ENCODE data around the gene HSPB1.
"Not testable (repeated sequence)": the region's sequence is repeated elsewhere in the genome, so short reads cannot be mapped to it uniquely, and the experiment has no call there.

HSPB1 gene

GRCh38 chr7:76310102-76310957 is 7.9 kb downstream of the HSPB1 start:
- DNase-seq, result peak; percentile 47

- DNase-seq, result not testable (repeated sequence)
Measured at GRCh38 chr7:76311838-76312237, 9.4 kb downstream of the HSPB1 start.

- peak; percentile 48 for DNase-seq
Measured at GRCh38 chr7:76314042-76314721, 11.7 kb downstream of the HSPB1 start.

- not testable (repeated sequence) for DNase-seq
Measured at GRCh38 chr7:76314740-76315139, 12.3 kb downstream of the HSPB1 start.

DNA sequence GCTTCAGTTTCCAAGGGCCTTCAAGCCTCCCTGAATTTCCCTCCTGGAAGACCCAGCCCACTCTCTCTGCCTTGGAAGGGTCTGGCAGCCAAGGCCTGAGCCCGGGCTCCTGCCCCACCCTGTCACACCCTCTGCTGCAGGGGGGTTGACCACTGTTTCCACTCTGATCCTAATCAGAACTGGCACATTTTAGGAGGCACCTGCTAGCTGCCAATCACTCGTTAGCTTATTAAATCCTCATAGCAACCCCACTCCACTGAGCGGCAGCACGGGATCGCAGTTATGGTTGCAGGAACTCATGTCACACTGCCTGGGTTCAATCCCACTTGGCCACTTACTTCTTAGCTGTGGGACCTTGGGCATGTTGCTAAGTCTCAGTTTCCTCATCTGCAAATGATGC is 12.9 kb downstream of the HSPB1 start:
- no peak for DNase-seq

GRCh38 chr7:76316984-76317781 is 14.7 kb downstream of the HSPB1 start:
- DNase-seq, result no peak

DNA sequence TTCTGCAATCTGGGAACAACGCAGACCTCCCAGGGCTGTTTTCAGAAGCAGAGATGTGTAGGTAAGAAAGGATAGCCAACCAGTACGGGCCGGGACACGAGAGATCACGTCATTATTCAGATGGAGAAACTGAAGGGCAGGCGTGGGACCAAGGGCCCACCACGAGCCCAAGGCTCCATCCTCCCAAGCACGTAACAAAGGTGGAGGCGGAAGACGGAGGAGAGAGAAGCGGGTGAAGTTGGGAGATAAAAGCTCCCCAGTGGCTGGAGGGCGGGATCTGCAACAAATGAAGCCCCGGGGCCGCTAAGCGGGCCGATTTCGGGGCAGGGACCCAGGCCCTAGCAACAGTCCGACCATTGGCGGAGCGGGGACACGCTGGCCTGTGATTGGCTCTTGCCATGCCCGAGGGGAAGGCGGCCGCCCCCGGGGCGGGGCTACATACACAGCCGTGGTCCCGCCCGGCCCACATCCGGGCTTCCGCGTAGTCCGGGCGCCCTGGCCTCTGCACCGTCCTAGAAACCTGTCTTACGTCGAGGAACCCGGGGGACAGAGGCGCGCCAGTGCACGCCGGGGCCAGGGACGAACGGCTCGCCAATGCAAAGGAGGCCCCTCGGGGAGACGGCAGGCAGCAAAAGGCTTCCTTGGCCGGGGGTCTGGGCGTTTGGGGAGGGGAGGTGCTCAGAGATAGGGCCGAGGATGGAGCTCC is 15.5 kb downstream of the HSPB1 start:
- peak; percentile 88 for DNase-seq

DNA sequence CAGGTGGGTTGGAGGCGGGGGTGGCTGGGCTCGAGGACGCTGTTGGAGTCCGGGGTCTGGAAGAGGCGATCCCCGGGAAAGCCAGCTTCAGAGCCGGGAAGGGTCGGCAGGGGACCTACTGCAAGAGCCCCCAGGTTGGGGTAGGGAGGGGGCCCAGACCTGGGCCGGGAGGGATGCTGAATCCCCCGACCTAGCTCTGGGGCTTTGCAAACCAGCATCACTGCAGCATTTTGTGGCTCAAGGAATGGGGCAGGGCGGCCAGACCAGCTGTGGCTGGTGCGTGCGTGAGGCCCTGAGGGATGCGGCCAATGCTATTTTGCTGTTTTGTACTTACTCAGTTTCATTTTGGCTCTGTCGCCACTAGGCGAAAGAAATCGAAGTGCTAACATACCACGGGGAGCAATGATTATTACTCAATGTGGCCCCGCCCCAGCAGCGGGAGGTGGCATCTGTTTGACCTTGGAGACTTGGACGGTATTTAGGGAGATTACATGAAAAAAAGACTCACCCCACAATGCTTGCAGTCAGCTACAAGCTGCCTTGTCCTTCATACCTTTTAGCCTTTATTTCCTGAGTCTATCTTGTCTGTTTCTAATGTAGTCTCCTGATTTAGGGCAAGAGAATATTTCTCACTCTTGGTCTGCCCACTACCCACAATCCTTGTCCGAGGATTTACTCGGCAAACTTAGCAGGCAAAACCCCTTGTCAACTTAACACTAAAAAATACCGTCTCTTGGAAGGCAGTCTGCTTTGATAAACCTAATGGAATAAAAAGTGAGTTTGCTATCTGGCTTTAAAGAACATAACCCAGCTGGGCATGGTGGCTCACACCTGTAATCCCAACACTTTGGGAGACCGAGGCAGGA is 16.2 kb downstream of the HSPB1 start:
- DNase-seq, result peak; percentile 38

DNA sequence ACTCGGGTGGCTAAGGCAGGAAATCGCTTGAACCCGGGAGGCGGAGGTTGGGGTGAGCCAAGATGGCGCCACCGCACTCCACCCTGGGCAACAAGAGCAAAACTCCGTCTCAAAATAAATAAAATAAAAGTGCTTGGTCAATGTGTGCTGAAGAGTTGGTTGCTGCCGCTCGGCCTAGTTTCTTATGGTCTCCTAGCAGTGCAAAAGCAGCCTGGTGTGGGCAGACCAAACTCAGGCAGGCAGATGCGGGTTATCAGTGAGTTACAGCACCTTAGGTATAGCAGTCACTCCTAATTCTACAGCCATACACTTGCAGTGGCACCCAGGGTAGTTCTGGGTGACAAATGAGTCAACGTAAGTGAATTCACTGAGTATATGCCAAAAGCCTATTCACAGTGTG is 22.6 kb downstream of the HSPB1 start:
- no peak for DNase-seq

- no peak for DNase-seq
Measured at GRCh38 chr7:76325811-76326210, 23.3 kb downstream of the HSPB1 start.

DNA sequence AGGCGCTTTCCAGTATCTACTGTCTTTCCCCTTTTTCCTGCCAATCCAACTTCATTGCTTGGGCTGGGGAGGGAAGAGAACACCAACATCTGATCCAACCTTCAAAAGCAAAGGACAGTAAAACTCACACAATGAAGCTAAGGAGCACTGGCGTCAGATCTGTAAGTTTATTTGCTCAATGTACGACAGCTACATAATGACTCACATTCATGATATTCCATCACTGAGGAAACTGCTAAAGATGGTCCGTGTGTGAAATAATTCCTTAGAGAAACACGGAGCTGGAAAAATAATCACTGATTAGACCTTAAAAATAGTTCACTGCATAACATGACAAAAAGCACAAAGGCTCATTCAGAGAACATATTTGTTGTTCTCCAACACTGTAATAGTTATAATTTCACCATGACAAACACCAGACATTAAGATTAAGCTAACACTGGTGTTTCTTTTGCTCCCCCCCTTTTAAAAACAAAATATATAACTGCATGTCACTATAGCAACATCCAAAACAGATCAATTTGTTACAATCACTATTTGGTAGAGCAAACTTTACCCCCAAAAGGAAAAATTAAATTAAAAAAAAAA is 24.3 kb downstream of the HSPB1 start:
- DNase-seq, result no peak

- DNase-seq, result no peak
Measured at GRCh38 chr7:76327610-76328009, 25.1 kb downstream of the HSPB1 start.

DNA sequence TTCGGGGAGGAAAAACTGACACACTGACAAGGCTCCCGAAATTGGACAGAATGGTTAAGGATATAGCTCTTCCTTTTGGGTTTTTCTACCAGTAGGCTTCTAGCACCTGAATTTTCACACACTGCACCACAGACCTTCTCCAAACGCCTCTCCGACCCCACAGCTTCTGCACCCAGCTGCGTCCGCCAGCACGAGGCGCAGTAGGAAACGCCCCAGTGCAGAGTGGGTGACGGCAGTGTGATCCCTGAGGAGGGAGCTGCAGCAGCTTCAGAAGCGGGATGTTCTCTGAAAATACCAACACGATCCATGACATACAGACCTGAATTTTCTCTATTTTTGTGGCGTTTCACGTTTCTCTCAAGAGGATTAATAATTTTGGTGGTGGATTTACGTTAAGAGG is 25.9 kb downstream of the HSPB1 start:
- DNase-seq, result no peak

DNA sequence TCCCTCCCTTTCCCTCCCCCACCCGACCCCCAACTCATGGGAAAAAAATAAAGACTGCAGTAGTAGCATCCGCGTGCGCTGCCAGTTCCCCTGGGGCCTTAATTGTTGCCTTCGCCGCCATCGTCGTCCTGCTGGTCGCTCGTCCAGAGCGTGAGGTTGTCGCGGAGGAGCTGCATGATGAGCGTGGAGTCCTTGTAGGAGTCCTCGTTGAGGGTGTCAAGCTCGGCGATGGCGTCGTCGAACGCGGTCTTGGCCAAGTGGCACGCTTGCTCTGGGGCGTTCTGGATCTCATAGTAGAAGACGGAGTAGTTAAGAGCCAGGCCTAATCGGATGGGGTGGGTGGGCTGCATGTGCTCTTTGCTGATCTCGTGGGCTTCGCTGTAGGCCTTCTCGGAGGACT is 27.0 kb downstream of the HSPB1 start:
- DNase-seq, result no peak

DNA sequence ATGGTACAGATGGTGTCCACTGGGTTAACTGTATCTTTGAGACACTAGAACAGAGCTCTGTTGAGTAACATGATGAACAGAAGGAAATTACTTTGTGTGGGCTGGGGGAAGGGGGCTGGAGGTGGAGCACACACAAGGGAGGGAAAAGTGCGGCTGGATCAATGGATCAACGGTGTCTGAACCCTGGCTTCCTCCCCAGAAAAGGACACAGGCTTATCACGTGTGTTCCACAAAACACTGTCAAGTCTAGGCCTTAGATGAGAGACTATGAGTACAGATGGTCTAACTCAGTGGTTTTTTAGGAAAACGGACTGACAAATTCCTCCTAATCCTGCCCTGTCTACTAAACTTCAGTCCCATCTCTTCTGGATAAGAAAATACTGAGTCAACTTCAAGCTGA is 27.8 kb downstream of the HSPB1 start:
- no peak for DNase-seq

- no peak for DNase-seq
Measured at GRCh38 chr7:76330673-76331072, 28.2 kb downstream of the HSPB1 start.

DNA sequence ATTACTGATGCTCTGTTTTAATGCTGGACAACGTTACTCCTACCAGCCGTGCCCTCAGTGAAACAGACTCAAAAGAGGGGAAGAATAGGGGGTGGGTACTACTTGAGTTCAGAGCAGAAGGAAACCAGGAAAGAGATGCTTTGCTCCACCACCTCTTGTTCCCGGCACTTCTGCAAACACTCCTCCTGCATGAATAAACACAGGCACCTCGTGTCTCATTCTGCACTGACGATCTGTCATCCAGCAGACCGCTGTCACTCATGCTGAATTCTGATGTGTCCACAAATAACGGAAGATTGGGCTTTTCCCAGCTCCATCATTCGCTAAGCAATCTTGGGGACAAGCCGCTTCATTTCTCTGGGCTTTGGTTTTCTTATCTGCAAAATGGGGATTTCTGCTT is 29.6 kb downstream of the HSPB1 start:
- no peak for DNase-seq

- no peak for DNase-seq
Measured at GRCh38 chr7:76333511-76334101, 31.1 kb downstream of the HSPB1 start.

DNA sequence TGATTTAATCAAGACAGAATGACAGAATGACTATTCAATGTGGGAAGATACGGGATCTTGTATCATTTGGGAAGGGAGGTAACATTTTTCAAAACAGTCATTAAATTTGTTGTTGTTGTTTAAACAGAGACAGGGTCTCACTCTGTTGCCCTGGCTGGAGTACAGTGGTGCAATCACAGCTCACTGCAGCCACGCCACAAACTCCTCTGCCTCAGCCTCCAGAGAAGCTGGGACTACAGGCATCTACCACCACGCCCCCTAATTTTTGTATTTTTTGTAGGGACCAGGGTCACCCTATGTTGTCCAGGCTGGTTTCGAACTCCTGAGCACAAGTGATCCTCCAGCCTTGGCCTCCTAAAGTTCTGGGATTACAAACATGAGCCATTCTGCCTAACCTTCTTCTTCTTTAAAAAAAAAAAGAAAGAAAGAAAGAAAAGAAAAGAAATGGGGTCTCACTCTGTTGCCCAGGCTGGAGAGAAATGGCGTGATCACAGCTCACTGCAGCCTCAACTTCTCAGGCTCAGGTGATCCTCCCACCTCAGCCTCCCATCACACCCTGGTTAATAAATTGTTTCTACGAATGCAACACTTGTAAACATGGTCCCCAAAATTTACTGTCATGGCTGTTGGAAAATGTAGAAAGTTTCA is 32.0 kb downstream of the HSPB1 start:
- no peak for DNase-seq

- not testable (repeated sequence) for DNase-seq
Measured at GRCh38 chr7:76335417-76335816, 32.9 kb downstream of the HSPB1 start.

DNA sequence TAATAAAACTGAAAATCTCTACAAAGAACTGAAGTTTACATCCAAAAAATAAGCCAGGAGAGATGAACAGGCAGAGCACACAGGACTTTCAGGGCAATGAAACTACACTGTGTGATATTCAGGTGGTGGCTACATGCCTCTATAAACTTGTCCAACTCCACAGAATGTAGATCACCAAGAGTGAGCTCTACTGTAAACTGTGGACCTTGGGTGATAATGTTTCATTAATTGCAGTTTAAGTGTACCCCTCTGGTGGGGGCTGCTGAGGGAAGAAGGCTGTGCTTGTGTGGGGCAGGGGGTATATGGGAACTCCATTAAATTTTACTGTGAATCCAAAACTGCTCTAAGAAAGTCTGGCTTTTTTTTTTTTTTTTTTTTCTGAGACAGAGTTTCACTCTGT is 33.6 kb downstream of the HSPB1 start:
- DNase-seq, result no peak

All from NCI-H510A (cell line).